Panc1 (cell line): ENCODE data around the gene FRYL. TPM values are rescaled to one million over a fixed set of nuclear protein-coding genes. Genes with fewer than 3 reads are reported as not detected.

ENCODE experiments used
- ATAC-seq: fragments of 200-7000 bp; cut with Tn5 transposase; 2 replicates; pipeline ENCODE4 v1.9.1; 2020; ENCODE audit warnings: mild to moderate bottlenecking, moderate library complexity
- BruUV-seq: library from RNA; stranded (reverse); fragments of 400-500 nt; replicated peaks from 2 replicates; lab custom pipeline; 2021; lab: Mats Ljungman, UMichigan
- CTCF ChIA-PET: fragments of 300-600 bp; sonication (Branson Sonifier 250); formaldehyde crosslinking; loops from one replicate; lab custom pipeline; 2022; ENCODE audit warnings: antibody characterized with exemption; lab: Charles Lee
- POLR2A ChIA-PET: fragments of 300-600 bp; sonication (Branson Sonifier 250); formaldehyde crosslinking; loops from one replicate; lab custom pipeline; 2022; ENCODE audit warnings: antibody characterized with exemption; lab: Charles Lee
- DNase-seq: peaks from one replicate; pipeline ENCODE4 v3.0.0-alpha.2; 2010; ENCODE audit warnings: low read depth, low spot score
- H3K27ac ChIP-seq: 2 replicates; pipeline ENCODE4 v1.5.1; 2011; ENCODE audit warnings: mild to moderate bottlenecking, low read length, inconsistent platforms
- H3K27me3 ChIP-seq: fragments of 200-500 bp; sonication (Bioruptor generic); 2 replicates; pipeline ENCODE4 v1.6.0; 2014; ENCODE audit warnings: low read length, inconsistent platforms; ENCODE audit not compliant: control insufficient read depth, insufficient read depth
- H3K36me3 ChIP-seq: fragments of 200-500 bp; sonication (Bioruptor generic); 2 replicates; pipeline ENCODE4 v1.5.1; 2014; ENCODE audit warnings: inconsistent platforms, mild to moderate bottlenecking, low read length, moderate library complexity; ENCODE audit not compliant: control insufficient read depth, insufficient read depth
- H3K4me1 ChIP-seq: 2 replicates; pipeline ENCODE4 v1.5.1; 2011; ENCODE audit warnings: inconsistent platforms, mild to moderate bottlenecking, low read length, moderate library complexity; ENCODE audit not compliant: control insufficient read depth, insufficient read depth
- H3K4me3 ChIP-seq, 2 experiments: 2 replicates each; pipeline ENCODE4 v1.5.1; 2011 to 2012; ENCODE audit warnings: low read depth in 2 of 2, low read length in 2 of 2, mild to moderate bottlenecking in 2 of 2, inconsistent platforms in 1 of 2, moderate library complexity in 1 of 2
- H3K9me3 ChIP-seq: fragments of 200-500 bp; sonication (Bioruptor generic); 2 replicates; pipeline ENCODE4 v1.5.1; 2014; ENCODE audit warnings: low read depth, mild to moderate bottlenecking, inconsistent platforms, low read length, moderate library complexity; ENCODE audit not compliant: control insufficient read depth, insufficient read depth
- POLR2AphosphoS5 ChIP-seq: IDR thresholded peaks from 2 replicates; pipeline ENCODE4 v1.6.1; 2012; ENCODE audit warnings: mild to moderate bottlenecking, low read depth, low read length, moderate library complexity
- SIN3A ChIP-seq: IDR thresholded peaks from 2 replicates; pipeline ENCODE4 v1.6.1; 2012; ENCODE audit warnings: low read depth, mild to moderate bottlenecking, low read length, moderate library complexity, borderline replicate concordance; ENCODE audit not compliant: insufficient read depth
- TCF7L2 ChIP-seq: IDR thresholded peaks from 2 replicates; pipeline ENCODE4 v1.6.1; 2011; ENCODE audit warnings: mild to moderate bottlenecking, low read depth, low read length, inconsistent platforms
- in situ Hi-C: cut with HindIII; loops from 2 replicates; pipeline ENCODE4 v1.10.0; 2016; ENCODE audit warnings: low sequenced_read_pairs, low pct_unique_long_range_greater_than_20kb
- intact Hi-C: fragments of 100-400 bp; cut with micrococcal nuclease; formaldehyde crosslinking; loops from one replicate; pipeline ENCODE4 v1.10.0; 2022; ENCODE audit not compliant: unreplicated experiment
- total RNA-seq: library from RNA; stranded (reverse); gene quantifications from one replicate; pipeline ENCODE4 v1.2.1, GENCODE V29; 2021; ENCODE audit not compliant: unreplicated experiment
- TF ChIP-seq, protein P1 (sequence below): fragments of 450-650 bp; IDR thresholded peaks from 2 replicates; pipeline ENCODE4 v1.5.1; 2017; ENCODE audit warnings: mild to moderate bottlenecking
- TF ChIP-seq, protein P2 (sequence below), 2 experiments: IDR thresholded peaks; 2 replicates each; pipeline ENCODE4 v1.6.1; 2011 to 2012; ENCODE audit warnings: low read depth in 2 of 2, control low read depth in 1 of 2, low read length in 1 of 2, mild to moderate bottlenecking in 1 of 2, moderate library complexity in 1 of 2; ENCODE audit not compliant: insufficient read depth in 1 of 2

The FRYL gene
- total RNA-seq, 1 experiment from 2014 or later = 47.5 TPM

DNA sequence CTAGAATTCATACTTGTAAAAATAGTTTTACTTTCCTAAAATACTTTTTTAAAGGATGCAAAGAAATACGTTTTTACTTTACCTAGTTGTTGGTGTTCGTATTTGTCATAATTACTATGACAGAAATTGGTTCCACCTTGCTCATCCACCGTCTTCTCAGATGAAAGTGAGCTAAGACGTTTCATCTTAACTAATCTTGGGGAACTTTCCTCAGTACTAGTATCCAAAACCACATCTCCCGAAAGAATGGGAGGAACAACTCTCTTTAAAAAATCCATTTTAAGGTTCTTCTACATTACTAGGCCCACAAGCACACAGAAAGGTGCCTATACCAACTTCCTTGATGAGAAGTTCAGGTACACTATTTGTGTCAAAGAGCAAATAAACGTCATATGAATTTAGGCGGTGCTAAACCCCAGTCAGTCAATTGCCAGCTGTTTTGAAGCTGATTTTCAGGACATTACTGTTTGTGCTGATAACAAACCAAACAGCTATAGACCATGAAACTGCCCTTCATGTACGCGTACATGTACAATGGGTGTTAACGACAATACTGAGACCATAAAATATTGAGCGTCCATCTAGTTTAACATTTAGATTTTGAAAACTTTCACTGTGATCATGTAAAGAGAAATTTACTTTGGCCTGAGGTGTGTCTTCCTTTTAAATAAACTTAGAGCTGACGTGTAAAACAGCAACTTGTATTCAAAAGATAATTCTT is 99.1 kb downstream of the FRYL start:
- Histone ChIP-seq H3K27me3 (no peaks in the 10 kb centered on the region), H3K27ac (no peak overlapping the region), H3K9me3 (no peaks in the 10 kb centered on the region), H3K4me3 (no peak overlapping the region), H3K36me3 (no peaks in the 10 kb centered on the region; the same call in 1 of the 2 replicates), H3K4me1 (no peaks in the 10 kb centered on the region)
- DNase-seq = no peak
- in situ Hi-C loops = no loop called here
- no TSS peak for BruUV-seq
- TF ChIP-seq, protein P1, sequence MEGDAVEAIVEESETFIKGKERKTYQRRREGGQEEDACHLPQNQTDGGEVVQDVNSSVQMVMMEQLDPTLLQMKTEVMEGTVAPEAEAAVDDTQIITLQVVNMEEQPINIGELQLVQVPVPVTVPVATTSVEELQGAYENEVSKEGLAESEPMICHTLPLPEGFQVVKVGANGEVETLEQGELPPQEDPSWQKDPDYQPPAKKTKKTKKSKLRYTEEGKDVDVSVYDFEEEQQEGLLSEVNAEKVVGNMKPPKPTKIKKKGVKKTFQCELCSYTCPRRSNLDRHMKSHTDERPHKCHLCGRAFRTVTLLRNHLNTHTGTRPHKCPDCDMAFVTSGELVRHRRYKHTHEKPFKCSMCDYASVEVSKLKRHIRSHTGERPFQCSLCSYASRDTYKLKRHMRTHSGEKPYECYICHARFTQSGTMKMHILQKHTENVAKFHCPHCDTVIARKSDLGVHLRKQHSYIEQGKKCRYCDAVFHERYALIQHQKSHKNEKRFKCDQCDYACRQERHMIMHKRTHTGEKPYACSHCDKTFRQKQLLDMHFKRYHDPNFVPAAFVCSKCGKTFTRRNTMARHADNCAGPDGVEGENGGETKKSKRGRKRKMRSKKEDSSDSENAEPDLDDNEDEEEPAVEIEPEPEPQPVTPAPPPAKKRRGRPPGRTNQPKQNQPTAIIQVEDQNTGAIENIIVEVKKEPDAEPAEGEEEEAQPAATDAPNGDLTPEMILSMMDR = no peak
- TF ChIP-seq SIN3A = no peak
- TF ChIP-seq, protein P2, sequence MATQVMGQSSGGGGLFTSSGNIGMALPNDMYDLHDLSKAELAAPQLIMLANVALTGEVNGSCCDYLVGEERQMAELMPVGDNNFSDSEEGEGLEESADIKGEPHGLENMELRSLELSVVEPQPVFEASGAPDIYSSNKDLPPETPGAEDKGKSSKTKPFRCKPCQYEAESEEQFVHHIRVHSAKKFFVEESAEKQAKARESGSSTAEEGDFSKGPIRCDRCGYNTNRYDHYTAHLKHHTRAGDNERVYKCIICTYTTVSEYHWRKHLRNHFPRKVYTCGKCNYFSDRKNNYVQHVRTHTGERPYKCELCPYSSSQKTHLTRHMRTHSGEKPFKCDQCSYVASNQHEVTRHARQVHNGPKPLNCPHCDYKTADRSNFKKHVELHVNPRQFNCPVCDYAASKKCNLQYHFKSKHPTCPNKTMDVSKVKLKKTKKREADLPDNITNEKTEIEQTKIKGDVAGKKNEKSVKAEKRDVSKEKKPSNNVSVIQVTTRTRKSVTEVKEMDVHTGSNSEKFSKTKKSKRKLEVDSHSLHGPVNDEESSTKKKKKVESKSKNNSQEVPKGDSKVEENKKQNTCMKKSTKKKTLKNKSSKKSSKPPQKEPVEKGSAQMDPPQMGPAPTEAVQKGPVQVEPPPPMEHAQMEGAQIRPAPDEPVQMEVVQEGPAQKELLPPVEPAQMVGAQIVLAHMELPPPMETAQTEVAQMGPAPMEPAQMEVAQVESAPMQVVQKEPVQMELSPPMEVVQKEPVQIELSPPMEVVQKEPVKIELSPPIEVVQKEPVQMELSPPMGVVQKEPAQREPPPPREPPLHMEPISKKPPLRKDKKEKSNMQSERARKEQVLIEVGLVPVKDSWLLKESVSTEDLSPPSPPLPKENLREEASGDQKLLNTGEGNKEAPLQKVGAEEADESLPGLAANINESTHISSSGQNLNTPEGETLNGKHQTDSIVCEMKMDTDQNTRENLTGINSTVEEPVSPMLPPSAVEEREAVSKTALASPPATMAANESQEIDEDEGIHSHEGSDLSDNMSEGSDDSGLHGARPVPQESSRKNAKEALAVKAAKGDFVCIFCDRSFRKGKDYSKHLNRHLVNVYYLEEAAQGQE (IDR thresholded peaks at IDR 0.05; ENCODE audit: insufficient read depth in 1 of 2, low read depth in 2 of 2, low read length in 1 of 2) = no peak
- TF ChIP-seq POLR2AphosphoS5 = no peak
- TF ChIP-seq TCF7L2 = no peak
- no peak for ATAC-seq
- POLR2A ChIA-PET = no interaction called here
- intact Hi-C loops = no loop called here
- CTCF ChIA-PET = no interaction called here

DNA sequence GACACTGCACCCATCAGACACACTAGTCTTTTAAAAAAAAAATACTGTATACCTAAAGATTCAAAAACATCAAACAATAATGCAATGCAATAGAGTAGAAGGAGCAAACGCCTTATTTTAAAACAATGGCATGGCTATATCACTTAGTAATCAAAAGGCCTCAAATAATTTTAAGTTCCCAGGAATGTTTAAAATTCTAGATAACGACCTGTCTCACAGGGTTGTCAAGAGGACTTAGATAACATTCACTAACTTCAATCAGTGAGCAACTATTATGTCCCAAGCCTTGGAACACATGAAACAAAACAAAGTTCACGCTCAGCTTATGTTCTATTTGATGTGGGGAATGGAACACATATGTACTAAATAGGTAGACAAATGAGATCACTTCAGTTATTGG is 106.5 kb downstream of the FRYL start:
- no peak for TF ChIP-seq SIN3A
- no peak for TF ChIP-seq POLR2AphosphoS5
- TF ChIP-seq, protein P2 (IDR thresholded peaks at IDR 0.05; ENCODE audit: insufficient read depth in 1 of 2, low read depth in 2 of 2, low read length in 1 of 2) = no peak
- no peak for TF ChIP-seq TCF7L2
- TF ChIP-seq, protein P1 = no peak
- ATAC-seq = no peak
- ChIA-PET CTCF (no interaction called here), POLR2A (no interaction called here)
- intact Hi-C loops (no loop called here), in situ Hi-C loops (no loop called here)
- H3K27ac ChIP-seq = no peak overlapping the region
- no peaks in the 10 kb centered on the region for H3K27me3 ChIP-seq
- H3K4me1 ChIP-seq = no peaks in the 10 kb centered on the region
- no peak for DNase-seq
- no peaks in the 10 kb centered on the region for H3K36me3 ChIP-seq
- no peak overlapping the region for H3K4me3 ChIP-seq
- BruUV-seq = no TSS peak
- no peaks in the 10 kb centered on the region for H3K9me3 ChIP-seq
